Hepatocyte (in vitro differentiated cells): ENCODE data around the gene CCDC47. TPM values are rescaled to one million over a fixed set of nuclear protein-coding genes. Genes with fewer than 3 reads are reported as not detected.
A peak's percentile ranks its signal among the peaks of the same experiment; 100 is the strongest.

Experiments
- DNase-seq: peaks from one replicate; pipeline ENCODE4 v3.0.0-alpha.2; 2016; ENCODE audit warnings: low spot score
- H2AFZ ChIP-seq: fragments of 200-600 bp; sonication (generic); 2 replicates; pipeline ENCODE4 v1.6.0; 2016; ENCODE audit warnings: antibody characterized with exemption, mild to moderate bottlenecking
- H3K27ac ChIP-seq: fragments of 200-600 bp; sonication (generic); 2 replicates; pipeline ENCODE4 v1.5.1; 2016; ENCODE audit warnings: mild to moderate bottlenecking
- H3K27me3 ChIP-seq: fragments of 200-600 bp; sonication (generic); 2 replicates; pipeline ENCODE4 v1.6.1; 2016
- H3K36me3 ChIP-seq: fragments of 200-600 bp; sonication (generic); replicated peaks from 2 replicates; pipeline ENCODE4 v1.5.1; 2016; ENCODE audit warnings: low read depth; ENCODE audit not compliant: insufficient read depth
- H3K4me1 ChIP-seq: fragments of 200-600 bp; sonication (generic); 2 replicates; pipeline ENCODE4 v1.5.1; 2016; ENCODE audit warnings: mild to moderate bottlenecking, moderate library complexity; ENCODE audit not compliant: insufficient read depth
- H3K4me2 ChIP-seq: fragments of 200-600 bp; sonication (generic); 2 replicates; pipeline ENCODE4 v1.6.0; 2016
- H3K4me3 ChIP-seq: fragments of 200-600 bp; sonication (generic); 2 replicates; pipeline ENCODE4 v1.5.1; 2016; ENCODE audit warnings: mild to moderate bottlenecking
- H3K79me2 ChIP-seq: fragments of 200-600 bp; sonication (generic); 2 replicates; pipeline ENCODE4 v1.6.0; 2017; ENCODE audit warnings: mild to moderate bottlenecking
- H3K9me2 ChIP-seq: fragments of 200-600 bp; sonication (generic); replicated peaks from 2 replicates; pipeline ENCODE4 v1.6.0; 2017; ENCODE audit warnings: mild to moderate bottlenecking; ENCODE audit not compliant: insufficient read depth
- H3K9me3 ChIP-seq: fragments of 200-600 bp; sonication (generic); 2 replicates; pipeline ENCODE4 v1.5.1; 2016; ENCODE audit warnings: low read depth, mild to moderate bottlenecking
- H4K20me1 ChIP-seq: fragments of 200-600 bp; sonication (generic); 2 replicates; pipeline ENCODE4 v1.6.0; 2016; ENCODE audit warnings: mild to moderate bottlenecking; ENCODE audit not compliant: insufficient read depth, poor library complexity, severe bottlenecking
- CTCF ChIP-seq: fragments of 200-600 bp; sonication (generic); IDR thresholded peaks from 2 replicates; pipeline ENCODE4 v1.5.1; 2016; ENCODE audit warnings: antibody characterized with exemption, mild to moderate bottlenecking; ENCODE audit not compliant: poor library complexity
- EZH2 ChIP-seq: fragments of 200-600 bp; sonication (generic); IDR thresholded peaks from 2 replicates; pipeline ENCODE4 v1.6.1; 2016; ENCODE audit warnings: antibody characterized with exemption, mild to moderate bottlenecking, borderline replicate concordance
- EZH2phosphoT487 ChIP-seq: fragments of 200-600 bp; sonication (generic); IDR thresholded peaks from one replicate; pipeline ENCODE4 v1.6.1; 2018; ENCODE audit warnings: antibody characterized with exemption, mild to moderate bottlenecking, low read depth, moderate library complexity; ENCODE audit not compliant: unreplicated experiment, severe bottlenecking
- WGBS: methylation state at CpG from one replicate; pipeline ENCODE4 v1.1.6; 2016; ENCODE audit warnings: low lambda C conversion rate; ENCODE audit errors: missing lambda C conversion rate; 5-methylcytosine and 5-hydroxymethylcytosine counted together
- polyA plus RNA-seq: library from polyadenylated mRNA; unstranded; fragments of >200 nt; fragmentation: Nextera tagmentation; extraction: Ambion mirVana; gene quantifications from 2 replicates; pipeline ENCODE4 v1.2.1, GENCODE V29; 2016
- total RNA-seq: library from RNA; depleted of rRNA; stranded (reverse); fragments of >200 nt; gene quantifications from 2 replicates; pipeline ENCODE4 v1.2.3, GENCODE V29; 2014

Gene CCDC47
- total and polyA plus RNA-seq, 2 experiments from 2014 or later: 77.8 to 82.7 TPM

GRCh38 chr17:63783522-63783921 is 10.1 kb upstream of the CCDC47 start:
- H3K4me1 ChIP-seq: no peaks in the 10 kb centered on the region
- H4K20me1 ChIP-seq: peaks cover 79% of the 10 kb centered on the region
- H3K79me2 ChIP-seq: peaks cover 100% of the 10 kb centered on the region
- no peak overlapping the region for H3K27ac ChIP-seq
- no peaks in the 10 kb centered on the region for H3K9me2 ChIP-seq
- H3K9me3 ChIP-seq: no peaks in the 10 kb centered on the region
- TF ChIP-seq EZH2: no peak
- no peak for TF ChIP-seq EZH2phosphoT487
- TF ChIP-seq CTCF: no peak
- DNase-seq: no peak
- no peak overlapping the region for H2AFZ ChIP-seq
- H3K36me3 ChIP-seq: no peaks in the 10 kb centered on the region
- H3K4me2 ChIP-seq: no peak overlapping the region
- no peaks in the 10 kb centered on the region for H3K27me3 ChIP-seq
- 94% methylated on average over 6 of the region's 6 CpGs for WGBS
- H3K4me3 ChIP-seq: no peak overlapping the region

DNA sequence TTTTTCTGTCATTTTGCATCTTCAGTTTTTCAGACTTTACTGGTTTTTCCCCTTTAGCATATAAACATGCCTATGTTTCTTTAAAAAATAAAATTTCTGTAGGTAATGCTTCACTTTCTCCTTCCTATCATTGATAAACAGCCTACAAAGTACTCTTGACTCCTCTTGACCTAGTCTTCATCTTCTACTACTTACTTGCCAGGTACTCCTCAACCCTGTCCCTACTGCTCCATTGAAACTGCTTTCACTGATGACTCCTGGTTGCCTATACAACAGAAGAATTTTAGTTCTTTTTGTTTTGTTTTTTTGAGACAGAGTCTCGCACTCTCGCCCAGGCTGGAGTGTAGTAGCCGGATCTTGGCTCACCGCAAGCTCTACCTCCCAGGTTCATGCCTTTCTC is 7.5 kb upstream of the CCDC47 start:
- TF ChIP-seq EZH2 (no peak), CTCF (no peak), EZH2phosphoT487 (no peak)
- Histone ChIP-seq H3K9me3 (no peaks in the 10 kb centered on the region), H3K4me2 (no peak overlapping the region), H4K20me1 (peaks cover 96% of the 10 kb centered on the region), H3K36me3 (no peaks in the 10 kb centered on the region), H3K27ac (no peak overlapping the region), H3K4me1 (no peaks in the 10 kb centered on the region), H2AFZ (no peak overlapping the region), H3K27me3 (no peaks in the 10 kb centered on the region), H3K4me3 (no peak overlapping the region), H3K9me2 (no peaks in the 10 kb centered on the region), H3K79me2 (peaks cover 100% of the 10 kb centered on the region)
- WGBS: 99% methylated on average over 4 of the region's 4 CpGs
- DNase-seq: no peak

GRCh38 chr17:63780507-63780906 is 7.1 kb upstream of the CCDC47 start:
- H3K9me3 ChIP-seq: no peaks in the 10 kb centered on the region
- H2AFZ ChIP-seq: no peak overlapping the region
- TF ChIP-seq CTCF (no peak), EZH2 (no peak), EZH2phosphoT487 (no peak)
- H3K4me1 ChIP-seq: no peaks in the 10 kb centered on the region
- H3K79me2 ChIP-seq: peaks cover 100% of the 10 kb centered on the region
- H3K36me3 ChIP-seq: no peaks in the 10 kb centered on the region
- peaks cover 97% of the 10 kb centered on the region for H4K20me1 ChIP-seq
- WGBS: 91% methylated on average over 1 of the region's 1 CpG
- no peak overlapping the region for H3K27ac ChIP-seq
- no peak for DNase-seq
- H3K27me3 ChIP-seq: no peaks in the 10 kb centered on the region
- H3K4me2 ChIP-seq: no peak overlapping the region
- no peak overlapping the region for H3K4me3 ChIP-seq
- no peaks in the 10 kb centered on the region for H3K9me2 ChIP-seq

GRCh38 chr17:63775420-63775819 is 2.0 kb upstream of the CCDC47 start:
- Histone ChIP-seq H3K9me2 (no peaks in the 10 kb centered on the region), H3K27ac (peak overlapping the region; percentile 96), H2AFZ (no peak overlapping the region), H3K9me3 (no peaks in the 10 kb centered on the region), H3K4me1 (peaks cover 6% of the 10 kb centered on the region), H3K36me3 (no peaks in the 10 kb centered on the region), H3K27me3 (no peaks in the 10 kb centered on the region), H4K20me1 (peaks cover 57% of the 10 kb centered on the region), H3K4me2 (peak overlapping the region; percentile 73), H3K79me2 (peaks cover 86% of the 10 kb centered on the region), H3K4me3 (peak overlapping the region; percentile 56)
- TF ChIP-seq EZH2phosphoT487: no peak
- no peak for TF ChIP-seq EZH2
- TF ChIP-seq CTCF: no peak
- WGBS: 17% methylated on average over 8 of the region's 8 CpGs
- no peak for DNase-seq
